A673 (cell line): ENCODE data around the gene THRB. TPM values are rescaled to one million over a fixed set of nuclear protein-coding genes. Genes with fewer than 3 reads are reported as not detected.

Source experiments
- BruUV-seq: library from RNA; stranded (reverse); fragments of 400-500 nt; replicated peaks from 2 replicates; lab custom pipeline; 2021; lab: Mats Ljungman, UMichigan
- CTCF ChIA-PET: fragments of 300-600 bp; sonication (Branson Sonifier 250); formaldehyde crosslinking; loops from one replicate; lab custom pipeline; 2022; ENCODE audit warnings: antibody characterized with exemption; lab: Charles Lee
- POLR2A ChIA-PET: fragments of 300-600 bp; sonication (Branson Sonifier 250); formaldehyde crosslinking; loops from one replicate; lab custom pipeline; 2022; ENCODE audit warnings: antibody characterized with exemption; ENCODE audit not compliant: low non-redundant PET; lab: Charles Lee
- DNase-seq: peaks from one replicate; pipeline ENCODE4 v3.0.0-alpha.2; 2015; ENCODE audit warnings: low spot score
- H3K27ac ChIP-seq: fragments of 200-600 bp; sonication (generic); 2 replicates; pipeline ENCODE4 v1.5.1; 2016; ENCODE audit warnings: mixed run types, low read depth, mild to moderate bottlenecking, mixed read lengths, antibody characterized with exemption, low read length; ENCODE audit not compliant: poor library complexity, severe bottlenecking
- H3K27me3 ChIP-seq: fragments of 200-600 bp; sonication (generic); replicated peaks from 2 replicates; pipeline ENCODE4 v1.6.1; 2017; ENCODE audit warnings: mixed run types, low read depth, mild to moderate bottlenecking, mixed read lengths, antibody characterized with exemption, low read length; ENCODE audit not compliant: insufficient read depth, poor library complexity
- H3K36me3 ChIP-seq: fragments of 200-600 bp; sonication (generic); 2 replicates; pipeline ENCODE4 v1.6.1; 2016; ENCODE audit warnings: mixed run types, mild to moderate bottlenecking, mixed read lengths, antibody characterized with exemption, low read length; ENCODE audit not compliant: insufficient read depth, poor library complexity, severe bottlenecking
- H3K4me1 ChIP-seq: fragments of 200-600 bp; sonication (generic); 2 replicates; pipeline ENCODE4 v1.6.1; 2017; ENCODE audit warnings: mixed run types, mild to moderate bottlenecking, mixed read lengths, antibody characterized with exemption, low read length; ENCODE audit not compliant: insufficient read depth, poor library complexity, severe bottlenecking
- H3K4me3 ChIP-seq: fragments of 200-600 bp; sonication (generic); 2 replicates; pipeline ENCODE4 v1.5.1; 2016; ENCODE audit warnings: low read depth, mixed run types, mild to moderate bottlenecking, mixed read lengths, low read length; ENCODE audit not compliant: poor library complexity, severe bottlenecking
- H3K9me3 ChIP-seq: fragments of 200-600 bp; sonication (generic); 2 replicates; pipeline ENCODE4 v1.6.1; 2016; ENCODE audit warnings: mixed run types, low read depth, mild to moderate bottlenecking, mixed read lengths, antibody characterized with exemption, low read length; ENCODE audit not compliant: poor library complexity, severe bottlenecking
- CTCF ChIP-seq: fragments of 300-800, 200-600 bp; sonication (generic); conservative IDR thresholded peaks from 2 replicates; pipeline ENCODE4 v1.5.1; 2017; ENCODE audit warnings: low read depth, mild to moderate bottlenecking, antibody characterized with exemption, low read length, moderate library complexity, mixed read lengths
- EZH2 ChIP-seq: fragments of 200-600 bp; sonication (generic); IDR thresholded peaks from 2 replicates; pipeline ENCODE4 v1.6.1; 2017; ENCODE audit warnings: borderline replicate concordance, low read depth, mild to moderate bottlenecking, mixed read lengths, antibody characterized with exemption, low read length; ENCODE audit not compliant: poor library complexity, severe bottlenecking
- intact Hi-C: fragments of 100-400 bp; cut with micrococcal nuclease; formaldehyde crosslinking; loops from one replicate; pipeline ENCODE4 v1.10.0; 2022; ENCODE audit not compliant: unreplicated experiment
- total RNA-seq: library from RNA; stranded (reverse); gene quantifications from 2 replicates; pipeline ENCODE4 v1.2.3, GENCODE V29; 2021

The THRB gene
- total RNA-seq, 1 experiment from 2014 or later, result 0.11 TPM

- BruUV-seq, result no TSS peak
- H3K4me3 ChIP-seq, result no peak overlapping the region
- DNase-seq, result no peak
- TF ChIP-seq CTCF (no peak), EZH2 (no peak)
- ChIA-PET POLR2A (no interaction called here), CTCF (no interaction called here)
- intact Hi-C loops, result no loop called here
- no peaks in the 10 kb centered on the region for H3K9me3 ChIP-seq
- H3K4me1 ChIP-seq, result no peaks in the 10 kb centered on the region
- no peak overlapping the region for H3K27ac ChIP-seq
- peaks cover 4% of the 10 kb centered on the region for H3K27me3 ChIP-seq
- H3K36me3 ChIP-seq, result no peaks in the 10 kb centered on the region
These were observed 127.4 kb downstream of the THRB start for GRCh38 chr3:24367216-24367615.

- no peak overlapping the region for H3K27ac ChIP-seq
These were observed 129.5 kb downstream of the THRB start for GRCh38 chr3:24365168-24365567.

GRCh38 chr3:24364359-24364758, 130.3 kb downstream of the THRB start:
- intact Hi-C loops, result no loop called here
- no peak for TF ChIP-seq CTCF
- no peak overlapping the region for H3K27ac ChIP-seq
- DNase-seq, result no peak
- H3K4me3 ChIP-seq, result no peak overlapping the region
- H3K9me3 ChIP-seq, result no peaks in the 10 kb centered on the region
- H3K4me1 ChIP-seq, result no peaks in the 10 kb centered on the region
- BruUV-seq, result no TSS peak
- ChIA-PET CTCF (no interaction called here), POLR2A (no interaction called here)
- H3K27me3 ChIP-seq, result no peaks in the 10 kb centered on the region
- no peaks in the 10 kb centered on the region for H3K36me3 ChIP-seq

More at GRCh38 chr3:24365168-24365567, 129.5 kb downstream of the THRB start:
- Histone ChIP-seq H3K4me1 (no peaks in the 10 kb centered on the region), H3K4me3 (no peak overlapping the region), H3K27me3 (peaks cover 4% of the 10 kb centered on the region), H3K36me3 (no peaks in the 10 kb centered on the region), H3K9me3 (no peaks in the 10 kb centered on the region)
- DNase-seq, result peak; percentile 6
- no TSS peak for BruUV-seq
- TF ChIP-seq EZH2 (no peak), CTCF (no peak)
- intact Hi-C loops, result no loop called here
- POLR2A ChIA-PET, result no interaction called here
- CTCF ChIA-PET, result no interaction called here
